Measurements from ENCODE around the gene FBXL2. TPM values are rescaled to one million over a fixed set of nuclear protein-coding genes. Genes with fewer than 3 reads are reported as not detected.

FBXL2 gene
- total RNA-seq, 4 donors from 2014 or later: 0.24 to 1.9 (median 0.82) TPM; not detected in 1

GRCh38 chr3:33317963-33318709 is 40.9 kb downstream of the FBXL2 start:
- Histone ChIP-seq H3K27ac (no peak overlapping the region), H3K4me1 (no peaks in the 10 kb centered on the region), H3K27me3 (no peaks in the 10 kb centered on the region), H3K9me3 (no peaks in the 10 kb centered on the region), H3K36me3 (no peaks in the 10 kb centered on the region), H3K4me3 (no peak overlapping the region)
- TF ChIP-seq CTCF (IDR thresholded peaks at IDR 0.05 in 4 of 5, conservative IDR thresholded peaks at IDR 0.05 in 1 of 5): no peak
- no peak for TF ChIP-seq POLR2A (IDR thresholded peaks at IDR 0.05)
- DNase-seq (no peak), ATAC-seq (no peak)
- intact Hi-C loops (cut with DNase I; ENCODE audit: low total_unique reads): no loop called here
- in situ Hi-C loops (cut with MboI; ENCODE audit: low sequenced_read_pairs in 4 of 4): no loop called here

DNA sequence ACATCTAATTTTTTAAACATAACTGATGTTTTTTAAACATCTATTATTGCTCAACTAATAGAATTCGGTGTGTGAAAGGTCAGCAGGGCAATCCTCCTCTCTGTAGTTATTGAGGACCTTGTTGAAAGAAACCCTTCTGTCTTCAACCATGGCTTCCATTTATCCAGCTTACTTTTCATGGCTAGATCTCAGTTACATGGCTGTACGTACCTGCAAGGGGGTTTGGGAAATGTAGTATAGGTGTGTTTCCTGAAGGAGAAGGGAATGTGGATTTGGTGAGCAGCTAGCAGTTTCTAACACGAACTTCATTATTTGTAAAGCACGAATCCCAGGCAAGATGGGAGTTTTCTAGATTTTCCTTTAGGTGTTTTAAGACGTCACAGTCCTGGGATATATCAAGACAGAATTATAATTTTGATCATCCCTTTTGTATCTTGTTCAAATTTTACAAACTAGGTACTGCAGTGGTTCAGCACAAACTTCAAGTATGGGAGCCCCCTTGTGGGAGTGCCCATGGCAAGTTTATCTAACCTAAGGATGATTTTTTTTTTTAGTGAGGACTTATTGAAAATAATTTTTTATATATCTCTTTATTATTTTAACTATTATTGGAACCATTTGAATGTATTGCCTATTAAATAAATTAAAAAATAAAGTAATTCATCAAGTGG is 41.6 kb downstream of the FBXL2 start:
- TF ChIP-seq POLR2A (IDR thresholded peaks at IDR 0.05): no peak
- no peak for TF ChIP-seq CTCF (IDR thresholded peaks at IDR 0.05 in 4 of 5, conservative IDR thresholded peaks at IDR 0.05 in 1 of 5)
- H3K9me3 ChIP-seq: no peaks in the 10 kb centered on the region
- in situ Hi-C loops (cut with MboI; ENCODE audit: low sequenced_read_pairs in 4 of 4): no loop called here
- no peaks in the 10 kb centered on the region for H3K36me3 ChIP-seq
- no peak for DNase-seq
- no peak overlapping the region for H3K4me3 ChIP-seq
- no peaks in the 10 kb centered on the region for H3K27me3 ChIP-seq
- intact Hi-C loops (cut with DNase I; ENCODE audit: low total_unique reads): no loop called here
- no peaks in the 10 kb centered on the region for H3K4me1 ChIP-seq
- no peak for ATAC-seq
- no peak overlapping the region for H3K27ac ChIP-seq

DNA sequence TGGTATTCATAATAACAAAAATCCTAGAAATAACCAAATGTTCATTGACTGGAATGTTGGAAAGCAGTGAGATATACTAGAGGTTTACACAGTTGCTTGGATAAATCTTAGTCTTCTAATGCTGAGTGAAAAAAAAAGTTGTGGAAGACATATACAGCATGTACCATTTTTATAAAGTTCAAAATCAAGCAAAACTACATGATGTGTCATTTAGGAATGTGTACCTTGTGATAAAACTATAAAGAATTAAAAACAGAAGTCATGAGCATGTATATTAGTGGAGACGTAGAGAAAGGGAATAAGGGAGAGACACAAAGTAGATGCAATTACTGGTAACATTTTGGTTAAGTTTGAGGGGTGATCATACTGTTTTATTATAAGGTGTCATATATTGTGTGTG is 45.2 kb downstream of the FBXL2 start:
- Histone ChIP-seq H3K27me3 (no peaks in the 10 kb centered on the region), H3K36me3 (no peaks in the 10 kb centered on the region), H3K27ac (no peak overlapping the region), H3K4me1 (no peaks in the 10 kb centered on the region), H3K9me3 (no peaks in the 10 kb centered on the region), H3K4me3 (no peak overlapping the region)
- intact Hi-C loops (cut with DNase I; ENCODE audit: low total_unique reads) (no loop called here), in situ Hi-C loops (cut with MboI; ENCODE audit: low sequenced_read_pairs in 4 of 4) (no loop called here)
- ATAC-seq (no peak), DNase-seq (no peak)
- TF ChIP-seq CTCF (IDR thresholded peaks at IDR 0.05 in 4 of 5, conservative IDR thresholded peaks at IDR 0.05 in 1 of 5): no peak
- TF ChIP-seq POLR2A (IDR thresholded peaks at IDR 0.05): no peak

DNA sequence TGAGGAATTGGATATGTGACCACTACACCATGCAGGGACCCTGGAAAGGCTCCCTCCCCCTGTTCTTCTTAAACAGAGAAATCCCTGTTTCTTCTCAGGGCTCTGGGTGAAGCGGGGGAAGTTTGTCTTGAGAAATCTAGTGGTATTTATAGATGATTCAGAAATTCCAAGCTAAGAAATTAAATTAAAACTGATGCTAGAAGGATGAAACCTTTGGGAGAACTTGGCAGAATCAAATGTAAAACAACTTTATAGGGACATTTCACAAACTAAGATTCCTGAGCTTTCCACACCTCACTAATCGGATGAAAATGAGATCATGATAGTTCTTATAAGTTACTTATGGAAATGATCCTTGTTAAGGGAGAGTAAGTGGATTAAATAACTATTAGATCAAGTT is 54.2 kb downstream of the FBXL2 start:
- intact Hi-C loops (cut with DNase I; ENCODE audit: low total_unique reads) (no loop called here), in situ Hi-C loops (cut with MboI; ENCODE audit: low sequenced_read_pairs in 4 of 4) (no loop called here)
- Histone ChIP-seq H3K4me1 (no peaks in the 10 kb centered on the region), H3K27ac (no peak overlapping the region), H3K4me3 (no peak overlapping the region), H3K9me3 (peaks cover 0 to 7% (median 3%) of the 10 kb centered on the region in 3 donors), H3K27me3 (no peaks in the 10 kb centered on the region), H3K36me3 (no peaks in the 10 kb centered on the region)
- ATAC-seq (no peak), DNase-seq (no peak)
- no peak for TF ChIP-seq POLR2A (IDR thresholded peaks at IDR 0.05)
- TF ChIP-seq CTCF (IDR thresholded peaks at IDR 0.05 in 4 of 5, conservative IDR thresholded peaks at IDR 0.05 in 1 of 5): no peak
